Daoy (cell line): ENCODE data around the gene HPCAL4. TPM values are rescaled to one million over a fixed set of nuclear protein-coding genes. Genes with fewer than 3 reads are reported as not detected.

Source experiments
- DNase-seq: peaks from one replicate; pipeline ENCODE4 v3.0.0-alpha.2; 2015; ENCODE audit warnings: low read depth
- total RNA-seq: library from RNA; depleted of rRNA; stranded (reverse); fragments of >200 nt; shearing (Covaris generic); gene quantifications from 2 replicates; pipeline ENCODE4 v1.2.3, GENCODE V29; 2014; rRNA removed

Gene HPCAL4
- 0.03 and 0.29 TPM in 2 replicates for total RNA-seq

DNA sequence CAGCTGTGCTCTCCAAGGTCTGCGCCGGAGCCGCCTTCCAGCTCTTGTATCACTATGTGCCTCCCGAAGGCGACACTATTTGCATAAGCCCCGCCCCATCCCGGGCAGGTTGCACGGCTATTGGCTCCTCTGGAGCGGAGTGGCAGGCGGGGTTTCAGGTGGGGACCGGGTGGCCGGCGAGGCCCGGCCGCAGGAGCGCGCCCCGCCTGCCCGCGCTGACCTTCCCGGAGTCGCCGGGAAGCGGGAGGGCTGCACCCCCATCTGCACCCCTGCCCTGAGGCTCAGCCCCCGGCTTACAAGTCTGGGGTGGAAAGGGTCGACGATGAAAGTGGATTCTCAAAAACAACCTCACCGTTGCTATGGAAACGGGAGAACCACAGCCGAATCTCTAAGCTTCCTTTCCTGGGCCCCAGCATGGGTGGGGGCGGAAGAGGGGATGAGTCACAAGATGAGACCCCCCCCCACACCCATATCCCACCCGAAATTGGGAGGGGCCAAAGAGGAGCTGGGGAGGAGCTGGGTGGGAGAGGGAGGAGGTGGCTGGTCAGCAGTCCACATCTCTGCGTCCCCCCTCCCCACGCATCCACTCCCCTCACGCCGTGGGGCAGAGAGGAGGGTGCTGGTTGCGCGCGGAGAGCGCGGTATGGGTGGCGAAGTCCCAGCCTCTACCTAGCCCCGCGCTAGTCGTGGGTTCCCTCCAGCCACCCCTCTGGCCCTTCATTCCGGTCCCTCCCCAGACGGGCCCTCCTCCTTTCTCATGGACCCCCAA lies at the start of gene HPCAL4:
HPCAL4 (minus strand) TSS at position 51 of the 769 bp plus-strand sequence. CDS start 6,830 bp downstream, outside the sequence.
- peak; percentile 91 for DNase-seq

DNA sequence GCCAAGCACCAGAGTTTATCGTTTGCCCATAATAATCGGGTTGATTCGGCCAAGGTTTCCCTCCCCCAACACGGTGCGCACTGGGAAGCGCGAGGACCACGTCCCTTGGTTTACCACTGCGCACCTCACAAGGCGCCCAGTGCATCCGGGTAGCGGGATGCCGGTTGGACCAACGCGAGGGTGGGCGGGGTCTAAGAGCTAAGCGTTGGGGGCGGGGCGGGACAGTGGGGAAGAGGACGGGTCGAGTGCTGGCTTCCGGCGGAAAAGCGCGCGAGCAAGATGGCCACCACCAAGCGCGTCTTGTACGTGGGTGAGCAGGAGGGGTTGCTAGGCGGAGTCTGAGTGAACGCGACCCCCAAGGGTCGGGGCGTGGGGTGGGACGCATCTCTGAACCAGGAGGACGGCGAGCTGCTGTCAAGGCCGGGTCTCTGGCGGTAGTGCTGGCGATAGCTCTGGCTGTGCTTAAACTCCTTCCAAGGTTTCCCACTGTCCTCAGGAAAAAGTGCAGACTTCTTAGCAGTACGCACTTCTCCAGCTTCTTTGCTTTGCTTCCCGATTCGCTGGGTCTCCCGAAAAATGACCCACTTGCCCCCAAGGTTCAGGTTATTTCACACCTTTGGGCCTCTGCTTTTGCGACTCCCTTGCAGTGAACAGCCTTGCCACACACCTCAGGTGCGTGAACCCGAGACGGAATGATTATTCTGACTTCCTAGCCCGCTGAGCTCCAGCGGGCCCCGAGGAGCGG lies 47.6 kb upstream of the HPCAL4 start, which contains the start of gene PPIE:
PPIE (plus strand) TSS at position 261 of the 745 bp plus-strand sequence; CDS start at position 280, 19 bp downstream.
- peak; percentile 94 for DNase-seq

DNA sequence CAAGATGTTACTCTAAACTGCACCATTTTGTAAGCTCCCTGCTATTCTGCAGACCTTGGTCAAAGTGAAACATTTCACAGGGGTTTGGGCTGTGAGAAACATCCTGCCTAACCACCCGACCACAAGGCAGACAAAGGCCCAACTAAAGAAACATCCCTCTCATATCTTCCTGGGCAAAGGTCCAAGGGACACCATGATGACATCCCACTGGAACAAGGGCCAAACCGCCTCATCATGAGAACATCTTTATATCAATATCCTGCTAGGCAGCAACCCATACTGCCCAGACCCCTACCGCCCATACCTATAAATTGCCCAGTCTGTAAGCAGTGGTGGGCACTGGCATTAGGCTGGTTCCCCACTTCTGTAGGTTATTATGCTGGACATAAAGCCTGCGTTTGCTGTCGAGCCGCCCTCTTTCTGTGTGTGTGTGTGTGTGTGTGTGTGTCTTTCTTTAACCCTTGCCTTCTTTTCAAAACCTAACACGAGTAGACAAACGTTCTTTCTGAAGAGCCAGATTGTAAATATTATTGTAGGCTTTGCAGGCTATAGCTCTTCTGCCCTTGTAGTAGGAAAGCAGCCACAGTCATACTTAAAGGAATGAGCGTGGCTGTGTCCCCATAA lies 46.4 kb upstream of the HPCAL4 start:
- DNase-seq: peak; percentile 67

DNA sequence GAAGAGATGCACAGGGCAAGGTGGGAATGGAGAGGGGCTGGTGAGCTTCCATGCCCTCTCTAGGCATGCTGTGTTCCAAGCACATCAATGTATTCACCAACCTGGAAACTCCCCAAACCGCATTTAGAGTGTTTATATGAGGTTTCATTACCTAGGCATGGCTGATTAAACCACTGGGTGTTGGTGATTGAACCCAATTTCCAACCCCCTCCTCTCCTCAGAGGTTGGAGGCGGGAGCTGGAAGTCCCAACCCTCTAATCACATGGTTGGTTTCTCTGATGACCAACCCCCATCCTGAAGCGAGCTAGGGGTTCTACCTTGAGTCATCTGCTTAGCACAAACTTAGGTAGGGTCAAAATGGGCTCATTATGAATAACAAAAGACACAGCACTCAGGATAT lies 44.5 kb upstream of the HPCAL4 start:
- DNase-seq: peak; percentile 72

DNA sequence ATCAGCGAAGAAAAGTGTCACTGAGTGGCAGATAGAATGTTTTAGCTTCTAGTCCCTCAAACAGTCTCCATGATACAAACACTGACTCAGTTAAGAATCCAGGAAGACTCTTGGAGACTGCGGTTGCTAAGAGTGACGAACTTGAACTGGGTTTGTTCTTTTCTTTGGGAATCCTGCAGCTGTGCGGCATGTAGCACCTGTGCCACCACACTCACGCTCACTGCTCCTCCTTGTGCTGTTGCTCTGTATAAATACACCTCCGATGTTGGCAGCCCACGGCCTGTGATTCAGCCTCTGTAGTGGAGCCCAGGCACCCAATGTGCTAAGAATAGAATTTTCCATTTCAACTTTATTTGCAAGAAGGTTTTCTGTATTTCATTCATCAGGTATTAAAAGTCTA lies 41.9 kb upstream of the HPCAL4 start:
- peak; percentile 21 for DNase-seq

DNA sequence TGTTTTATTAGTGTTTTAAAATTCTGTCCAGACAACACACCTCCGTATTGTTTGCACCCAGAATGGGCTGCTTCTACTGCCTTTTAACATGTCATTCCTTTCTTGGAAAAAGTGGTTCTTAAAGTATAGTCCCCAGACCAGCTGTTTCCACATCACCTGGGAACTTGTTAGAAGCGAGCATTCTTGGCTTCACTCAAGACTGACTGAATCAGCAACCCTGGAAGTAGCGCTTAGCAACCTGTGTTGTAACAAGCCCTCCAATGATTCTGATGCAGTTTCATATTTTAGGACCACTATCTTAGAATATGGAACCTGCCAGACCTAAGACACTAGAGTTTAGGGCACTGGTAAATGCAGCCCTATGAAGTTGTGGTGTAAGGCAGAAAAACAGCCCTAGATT lies 41.5 kb upstream of the HPCAL4 start:
- no peak for DNase-seq

DNA sequence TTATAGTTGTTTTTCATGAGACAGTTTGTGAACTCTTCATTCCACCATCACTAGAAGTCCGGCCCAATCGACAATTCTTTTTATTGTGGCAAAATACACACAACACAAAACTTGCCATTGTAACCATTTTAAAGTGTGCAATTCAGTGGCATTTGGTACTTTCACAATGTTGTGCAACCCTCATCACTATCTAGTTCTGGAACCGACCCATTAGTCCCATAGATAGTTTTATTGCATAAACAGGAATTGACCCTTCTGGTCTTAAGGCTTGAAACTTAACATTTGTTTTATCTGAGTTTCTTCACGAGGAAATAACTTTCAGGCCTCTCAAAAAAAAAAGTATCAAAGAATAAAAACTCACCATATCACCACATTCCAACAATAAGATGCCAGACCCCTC lies 38.6 kb upstream of the HPCAL4 start:
- DNase-seq: no peak

DNA sequence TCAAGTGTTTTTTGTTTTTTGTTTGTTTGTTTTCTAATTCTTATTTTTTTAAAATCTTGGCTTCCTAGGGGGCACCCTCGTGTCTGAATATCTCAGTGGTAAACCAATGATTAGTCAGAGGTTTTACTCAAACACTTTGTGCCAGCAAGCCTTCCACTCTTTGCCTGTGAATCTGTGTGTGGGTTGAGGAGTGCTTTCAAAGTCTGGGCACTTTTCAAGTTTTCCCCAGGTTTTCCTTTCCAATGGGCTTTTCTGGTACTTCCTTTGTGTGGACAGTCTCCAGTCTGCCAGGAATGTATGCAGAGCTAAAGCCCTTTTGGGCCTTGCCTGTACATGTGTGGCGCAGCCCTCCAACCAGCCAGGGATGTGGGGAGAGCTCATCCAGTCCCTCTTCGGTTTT lies 37.8 kb upstream of the HPCAL4 start:
- no peak for DNase-seq

DNA sequence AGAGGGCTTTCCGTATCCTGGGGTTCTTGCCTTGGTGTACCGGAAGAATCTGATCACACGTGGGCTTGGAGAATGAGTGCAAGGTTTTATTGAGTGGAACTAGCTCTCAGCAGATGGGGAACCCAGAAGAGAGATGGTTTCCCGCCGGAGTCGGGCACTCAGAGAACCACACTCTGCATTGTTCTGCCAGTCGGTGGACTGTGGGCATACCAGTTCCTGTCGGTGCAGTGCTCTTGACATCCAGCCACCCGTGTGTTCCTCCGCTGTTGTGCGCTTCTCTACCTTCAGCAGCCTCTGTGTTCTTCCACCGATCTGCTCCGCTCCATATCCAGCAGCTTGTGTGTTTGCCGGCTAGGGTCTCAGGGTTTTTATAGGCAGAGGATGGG lies 36.7 kb upstream of the HPCAL4 start:
- no peak for DNase-seq

DNA sequence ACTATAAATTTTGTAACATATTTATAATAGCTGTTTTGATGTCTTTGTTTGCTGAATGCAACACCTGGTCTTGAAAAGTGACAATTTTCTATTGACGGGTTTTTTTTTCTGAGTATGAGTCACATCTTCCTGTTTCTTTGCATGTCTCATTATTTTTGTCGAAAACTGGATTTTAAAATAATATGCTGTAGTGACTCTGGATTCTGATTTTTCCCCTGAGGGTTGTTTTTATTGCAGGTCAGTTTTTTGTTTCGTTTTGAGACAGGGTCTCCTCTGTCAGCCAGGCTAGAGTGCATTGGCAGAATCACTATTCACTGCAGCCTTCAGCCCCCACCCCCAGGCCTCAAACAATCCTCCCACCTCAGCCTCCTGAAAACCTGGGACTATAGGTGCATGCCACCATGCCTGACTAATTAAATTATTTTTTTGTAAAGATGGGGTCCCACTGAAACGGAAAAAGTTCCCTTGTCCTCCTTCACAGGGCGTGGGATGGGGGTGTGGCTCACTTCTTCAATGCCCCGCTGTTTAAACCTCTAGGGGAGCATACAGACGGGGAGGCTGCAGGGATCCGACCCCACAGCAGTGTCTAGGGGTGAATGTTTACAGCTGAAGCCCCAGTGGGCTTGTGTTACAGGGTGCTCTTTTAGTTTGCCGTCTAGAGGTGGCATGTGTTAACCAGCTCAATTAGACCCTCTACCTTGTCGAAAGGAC lies 36.1 kb upstream of the HPCAL4 start:
- no peak for DNase-seq

DNA sequence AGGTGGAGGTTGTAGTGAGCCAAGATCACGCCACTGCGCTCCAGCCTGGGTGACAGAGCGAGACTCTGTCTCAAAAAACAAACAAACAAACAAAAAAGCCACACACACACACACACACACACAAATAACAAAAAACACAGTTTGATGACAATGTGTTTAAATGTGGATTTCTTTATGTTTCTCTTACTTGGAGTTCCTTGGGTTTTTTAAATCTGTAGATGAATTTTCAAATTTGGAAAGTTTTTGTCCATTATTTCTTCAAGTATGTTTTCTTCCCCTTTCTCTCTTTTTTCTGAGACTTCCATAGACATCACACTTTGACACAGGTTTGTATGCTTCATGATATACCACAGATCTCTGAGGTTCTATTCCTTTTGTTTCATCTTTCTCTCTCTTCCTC lies 35.4 kb upstream of the HPCAL4 start:
- no peak for DNase-seq

DNA sequence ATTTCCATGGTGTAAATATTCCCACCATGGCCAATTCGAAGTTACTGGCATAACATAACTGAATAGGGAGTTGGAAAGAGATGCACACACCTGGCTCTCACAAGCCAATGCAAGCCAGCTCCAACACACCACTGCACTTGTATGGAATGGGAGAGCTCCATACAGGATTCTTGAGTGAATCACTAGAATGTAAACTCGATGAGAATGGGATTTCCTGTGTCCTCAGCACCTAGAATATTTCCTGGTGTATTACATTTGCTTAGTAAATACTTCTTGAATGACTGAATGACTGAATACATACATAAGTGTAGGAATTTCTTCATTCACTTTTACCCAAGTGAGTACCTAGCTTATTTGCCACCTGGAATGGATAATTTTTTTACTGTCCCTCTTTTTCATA lies 31.3 kb upstream of the HPCAL4 start:
- DNase-seq: no peak

DNA sequence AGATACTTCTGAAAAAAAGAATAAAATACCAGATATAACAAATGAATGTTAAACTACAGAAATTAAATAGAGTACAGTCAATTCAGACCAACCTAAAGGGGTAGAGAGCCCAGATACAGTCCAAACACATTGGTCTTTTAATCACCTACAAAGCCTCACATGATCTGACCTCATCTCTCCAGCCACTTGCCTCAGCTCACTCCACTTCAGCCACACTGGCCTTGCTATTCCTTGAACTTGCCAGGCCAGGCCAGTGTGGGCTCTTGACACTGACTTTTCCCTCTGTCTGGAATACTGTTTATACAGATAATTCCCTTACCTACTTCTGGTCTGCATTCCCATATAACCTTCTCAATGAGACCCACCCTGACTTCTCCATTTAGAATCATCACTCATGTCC lies 30.4 kb upstream of the HPCAL4 start:
- DNase-seq: no peak

DNA sequence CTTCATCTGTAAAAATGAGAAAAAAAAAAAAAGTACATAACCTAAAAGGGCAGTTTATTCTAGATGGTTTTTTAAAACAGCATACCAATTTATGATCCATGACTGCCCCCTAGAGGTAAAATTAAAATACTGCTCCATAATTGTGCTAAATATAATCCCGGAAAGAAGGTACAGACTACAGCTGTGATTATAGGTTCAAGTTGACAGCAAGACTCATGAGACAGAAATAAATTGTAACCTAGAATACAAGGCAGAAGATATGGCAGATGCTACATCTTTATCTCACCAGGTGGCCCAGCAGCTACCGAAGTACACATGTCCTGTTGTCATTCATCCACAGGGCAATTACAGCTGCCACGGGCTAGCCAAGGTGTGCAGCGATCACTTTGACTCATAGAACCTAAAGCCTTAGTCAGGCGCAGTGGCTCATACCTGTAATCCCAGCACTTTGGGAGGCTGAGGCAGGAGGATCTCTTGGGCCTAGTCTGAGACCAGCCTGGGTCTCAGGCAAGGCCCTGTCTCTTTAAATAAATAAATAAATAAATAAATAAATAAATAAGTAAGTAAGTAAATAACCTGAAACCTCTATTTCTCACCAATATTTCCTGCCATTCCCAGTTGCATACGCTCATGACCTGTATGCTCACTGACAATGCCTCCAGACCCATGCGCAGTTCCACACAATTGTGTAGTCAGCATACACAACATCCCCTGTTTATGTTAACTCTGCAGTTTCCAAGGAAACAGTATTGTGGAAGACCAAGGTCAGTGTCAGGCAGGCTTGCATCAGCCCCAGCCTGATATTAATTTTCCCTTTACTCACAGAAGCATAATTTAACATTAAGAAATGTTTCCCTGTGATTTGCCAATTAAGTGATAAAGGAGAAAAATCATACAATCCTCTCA lies 29.1 kb upstream of the HPCAL4 start:
- peak; percentile 32 for DNase-seq

DNA sequence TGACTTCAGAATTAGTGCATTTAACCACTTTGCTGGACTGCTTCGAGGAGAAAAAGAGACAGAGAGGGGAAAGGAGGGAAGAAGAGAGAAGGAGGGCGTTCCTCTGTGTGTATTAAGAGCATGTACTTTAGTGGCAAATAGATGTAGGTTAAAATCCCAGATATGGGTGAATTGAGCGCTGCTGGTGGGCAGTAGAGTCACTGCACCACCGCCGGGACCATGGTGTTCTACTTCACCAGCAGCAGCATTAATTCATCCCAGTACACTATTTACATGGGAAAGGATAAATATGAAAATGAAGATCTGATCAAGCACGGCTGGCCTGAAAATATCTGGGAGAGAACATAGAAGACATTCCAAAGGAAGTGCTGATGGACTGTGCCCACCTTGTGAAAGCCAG lies 26.6 kb upstream of the HPCAL4 start:
- no peak for DNase-seq

DNA sequence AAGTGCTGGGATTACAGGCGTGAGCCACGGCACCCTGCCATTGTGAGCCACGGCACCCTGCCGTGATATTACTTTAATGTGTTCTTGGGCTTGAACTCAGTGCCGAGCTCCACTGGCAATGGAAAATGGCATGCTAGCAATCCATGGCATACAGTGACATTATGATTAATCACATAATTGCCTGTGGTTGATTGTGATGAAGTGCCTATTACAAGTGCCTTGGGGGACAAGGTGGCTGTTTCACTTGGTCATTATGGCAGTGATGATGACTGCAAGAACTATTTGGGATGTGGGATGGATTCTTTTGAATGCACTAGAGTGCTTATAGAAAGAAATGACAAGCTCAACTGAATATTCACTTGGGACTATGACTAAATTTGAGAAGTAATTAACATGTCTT lies 22.3 kb upstream of the HPCAL4 start:
- DNase-seq: no peak

DNA sequence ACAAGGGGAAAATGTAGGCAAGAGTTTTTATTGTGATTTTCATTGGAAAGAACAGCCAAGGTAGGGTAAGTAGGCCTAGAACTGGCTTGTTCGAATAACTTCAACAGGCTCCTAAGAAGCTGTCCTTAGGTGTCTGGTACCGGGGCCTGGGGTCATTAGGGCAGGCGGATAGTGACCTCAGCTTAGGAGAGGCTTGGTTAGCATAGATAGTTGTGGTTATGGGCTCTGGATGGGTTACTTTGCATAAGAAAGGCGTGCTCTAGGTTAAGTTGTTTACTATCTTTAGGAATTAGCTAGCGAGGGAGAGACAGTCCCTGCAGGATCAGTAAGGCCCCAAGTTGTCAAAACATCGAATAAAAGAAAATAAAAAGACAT lies 20.7 kb upstream of the HPCAL4 start:
- no peak for DNase-seq

DNA sequence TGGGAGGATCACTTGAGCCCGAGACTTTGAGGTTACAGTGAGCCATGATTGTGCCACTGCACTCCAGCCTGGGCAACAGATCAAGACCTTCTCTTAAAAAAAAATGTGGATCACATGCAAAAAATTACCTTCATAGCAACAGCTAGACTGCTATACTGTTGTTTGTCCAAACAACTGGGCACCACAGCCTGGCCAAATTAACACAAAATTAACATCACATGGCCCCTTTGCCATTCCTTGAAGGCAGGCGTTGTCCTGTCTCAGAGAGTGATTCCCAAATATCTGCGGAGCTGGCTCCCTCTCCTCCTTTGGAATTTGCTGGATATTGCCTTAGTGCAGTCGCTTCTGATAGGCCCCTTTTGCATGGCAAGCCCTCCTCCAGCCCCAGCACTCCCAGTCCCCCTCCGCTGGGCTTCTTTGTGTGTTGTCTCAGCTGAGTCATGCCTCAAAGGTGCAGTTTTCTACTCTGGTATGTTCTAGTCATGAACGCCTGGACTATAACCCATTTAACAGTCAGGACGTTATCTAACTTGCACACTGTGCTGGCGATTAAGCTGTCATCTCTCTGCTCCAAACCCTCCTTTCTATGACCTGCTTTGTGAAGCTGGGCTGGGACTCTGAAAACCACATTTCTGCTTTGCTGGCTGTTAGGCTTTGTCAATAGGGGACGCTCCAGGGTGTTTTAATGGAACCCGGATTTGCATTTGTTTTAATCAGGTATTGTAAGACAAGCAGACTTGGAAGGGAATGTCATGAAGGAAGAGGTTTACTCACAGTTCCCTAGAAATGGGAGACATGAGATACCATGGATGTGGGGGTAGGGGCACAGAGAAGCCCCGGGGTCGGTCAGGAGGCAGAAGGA lies 20.1 kb upstream of the HPCAL4 start:
- peak; percentile 36 for DNase-seq

DNA sequence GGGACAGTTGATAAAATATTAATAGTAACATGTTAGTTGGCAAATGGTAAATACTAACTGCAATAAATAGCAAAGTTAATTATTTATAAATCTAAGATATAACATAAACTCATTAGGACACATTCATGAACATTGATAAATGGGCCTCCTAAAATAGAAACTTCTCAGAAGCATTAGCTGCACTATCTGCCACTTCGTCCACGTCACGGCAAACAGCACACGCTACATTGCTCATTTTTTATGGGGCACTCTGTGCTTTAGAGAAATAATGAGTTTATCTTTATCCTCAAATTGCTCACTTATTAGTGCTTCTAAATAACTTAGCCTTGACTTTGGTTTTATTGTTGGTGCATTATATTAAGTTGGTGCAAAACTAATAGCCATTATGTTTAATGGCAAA lies 16.3 kb upstream of the HPCAL4 start:
- no peak for DNase-seq

DNA sequence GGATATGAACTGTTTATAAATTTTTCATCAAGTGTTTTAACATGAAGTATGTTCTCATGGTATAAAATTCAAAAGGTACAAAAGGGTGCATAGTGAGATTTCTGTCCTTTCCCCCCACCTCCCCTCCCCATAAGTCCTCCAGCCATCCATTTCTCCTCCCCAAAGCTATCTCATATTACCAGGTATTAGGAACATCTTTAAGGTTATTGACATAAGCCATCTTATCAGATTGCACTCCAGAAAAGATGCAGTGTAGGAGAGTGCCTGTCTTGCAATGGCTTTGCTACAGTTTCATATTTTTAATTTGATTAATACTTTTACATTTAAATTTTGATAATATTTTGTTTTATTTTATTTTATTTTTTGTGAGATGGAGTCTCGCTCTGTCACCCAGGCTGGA lies 13.5 kb upstream of the HPCAL4 start:
- DNase-seq: no peak
